Kidney epithelial cell (primary cell): Measurements from ENCODE around the gene LRP1. TPM values are rescaled to one million over a fixed set of nuclear protein-coding genes. Genes with fewer than 3 reads are reported as not detected.

ENCODE experiments used
- DNase-seq: peaks from one replicate; pipeline ENCODE4 v3.0.0-alpha.2; 2010; ENCODE audit warnings: low read depth
- H3K27me3 ChIP-seq: 2 replicates; pipeline ENCODE4 v1.6.0; 2011; ENCODE audit warnings: low read length; ENCODE audit not compliant: control insufficient read depth, insufficient read depth
- H3K36me3 ChIP-seq: 2 replicates; pipeline ENCODE4 v1.5.1; 2011; ENCODE audit warnings: low read length; ENCODE audit not compliant: control insufficient read depth, insufficient read depth
- H3K4me3 ChIP-seq: 2 replicates; pipeline ENCODE4 v1.5.1; 2011; ENCODE audit warnings: low read depth, mild to moderate bottlenecking, control low read depth, low read length
- CTCF ChIP-seq: IDR thresholded peaks from 2 replicates; pipeline ENCODE4 v1.5.1; 2011; ENCODE audit warnings: mild to moderate bottlenecking, moderate library complexity, low read length, control low read depth, inconsistent platforms; ENCODE audit not compliant: insufficient read depth, poor library complexity, severe bottlenecking
- total RNA-seq: library from RNA; depleted of rRNA; stranded (reverse); fragments of >200 nt; gene quantifications from 2 replicates; pipeline ENCODE4 v1.2.3, GENCODE V29; 2015

LRP1 gene
- total RNA-seq, 1 donor from 2014 or later = 40.2 TPM

DNA sequence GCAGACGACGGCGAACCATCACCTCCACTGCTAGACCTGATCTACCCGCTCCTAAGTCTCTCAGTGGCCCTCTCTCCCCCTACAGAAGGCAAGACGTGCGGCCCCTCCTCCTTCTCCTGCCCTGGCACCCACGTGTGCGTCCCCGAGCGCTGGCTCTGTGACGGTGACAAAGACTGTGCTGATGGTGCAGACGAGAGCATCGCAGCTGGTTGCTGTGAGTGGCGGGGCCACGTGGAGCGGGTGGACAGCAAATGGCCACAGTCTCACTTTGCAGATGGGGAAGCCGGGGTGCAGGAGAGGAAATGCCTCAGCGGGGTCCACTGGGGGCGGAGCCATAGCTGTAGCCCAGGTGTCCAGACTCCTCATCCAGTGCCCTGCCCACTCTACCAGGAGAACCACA is 66.9 kb downstream of the LRP1 start:
- no peak overlapping the region for H3K4me3 ChIP-seq
- no peak for TF ChIP-seq CTCF
- no peaks in the 10 kb centered on the region for H3K36me3 ChIP-seq
- no peak for DNase-seq
- no peaks in the 10 kb centered on the region for H3K27me3 ChIP-seq

GRCh38 chr12:57195611-57196371 is 67.5 kb downstream of the LRP1 start:
- no peaks in the 10 kb centered on the region for H3K27me3 ChIP-seq
- no peak for DNase-seq
- TF ChIP-seq CTCF = no peak
- no peak overlapping the region for H3K4me3 ChIP-seq
- no peaks in the 10 kb centered on the region for H3K36me3 ChIP-seq

DNA sequence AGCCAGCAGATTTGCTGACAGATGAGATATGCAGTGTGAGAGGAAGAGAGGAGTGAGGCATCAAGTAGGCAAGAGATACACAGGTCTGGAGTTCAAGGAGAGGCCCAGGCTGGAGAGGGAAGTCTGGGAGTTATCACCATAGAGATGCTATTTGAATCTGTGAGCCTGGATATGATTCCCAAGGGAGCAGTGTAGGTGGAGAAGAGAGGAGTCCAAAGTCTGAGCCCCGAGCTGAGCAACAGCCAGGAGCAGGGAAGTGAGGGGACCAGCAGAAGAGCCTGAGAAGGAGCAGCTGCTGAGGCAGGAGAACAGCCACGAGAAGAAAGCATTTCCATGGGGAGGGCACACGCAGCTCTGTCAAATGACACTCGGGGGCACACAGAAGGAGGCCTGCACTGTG is 68.2 kb downstream of the LRP1 start:
- Histone ChIP-seq H3K4me3 (no peak overlapping the region), H3K36me3 (no peaks in the 10 kb centered on the region), H3K27me3 (no peaks in the 10 kb centered on the region)
- no peak for TF ChIP-seq CTCF
- DNase-seq = no peak

GRCh38 chr12:57196956-57197355 is 68.7 kb downstream of the LRP1 start:
- no peaks in the 10 kb centered on the region for H3K36me3 ChIP-seq
- DNase-seq = no peak
- no peak overlapping the region for H3K4me3 ChIP-seq
- no peaks in the 10 kb centered on the region for H3K27me3 ChIP-seq
- TF ChIP-seq CTCF = no peak

- no peak for TF ChIP-seq CTCF
Observed at GRCh38 chr12:57198329-57198728, 70.0 kb downstream of the LRP1 start.

GRCh38 chr12:57199191-57199590 is 70.9 kb downstream of the LRP1 start:
- H3K36me3 ChIP-seq = no peaks in the 10 kb centered on the region
- TF ChIP-seq CTCF = no peak
- DNase-seq = no peak

More at GRCh38 chr12:57198329-57198728, 70.0 kb downstream of the LRP1 start:
- no peaks in the 10 kb centered on the region for H3K36me3 ChIP-seq
- no peak overlapping the region for H3K4me3 ChIP-seq
- no peaks in the 10 kb centered on the region for H3K27me3 ChIP-seq
- no peak for DNase-seq

More at GRCh38 chr12:57199191-57199590, 70.9 kb downstream of the LRP1 start:
- Histone ChIP-seq H3K4me3 (no peak overlapping the region), H3K27me3 (no peaks in the 10 kb centered on the region)
